T-helper 2 cell treated with Interferon-gamma antibody and Interleukin-4, amounts not matched to agents 5 μg/mL and 100 μg/mL, for 36 hours (primary cell): Measurements from ENCODE around the gene CPLANE2.
"Not testable (repeated sequence)": the region's sequence is repeated elsewhere in the genome, so short reads cannot be mapped to it uniquely, and the experiment has no call there.

ENCODE experiments used
- DNase-seq: peaks from one replicate; pipeline ENCODE4 v3.0.0; 2021; ENCODE audit warnings: low spot score
- H3K27ac Mint-ChIP-seq: one replicate; pipeline ENCODE4 v1.8.0; 2021; ENCODE audit warnings: mild to moderate bottlenecking, mixed read lengths
- H3K27me3 Mint-ChIP-seq: one replicate; pipeline ENCODE4 v1.8.0; 2021; ENCODE audit warnings: low read depth, mixed read lengths
- H3K36me3 Mint-ChIP-seq: one replicate; pipeline ENCODE4 v1.8.0; 2021; ENCODE audit warnings: low read depth, mixed read lengths
- H3K4me1 Mint-ChIP-seq: one replicate; pipeline ENCODE4 v1.8.0; 2021; ENCODE audit warnings: low read depth, mixed read lengths
- H3K4me3 Mint-ChIP-seq: one replicate; pipeline ENCODE4 v1.8.0; 2022; ENCODE audit warnings: mild to moderate bottlenecking, moderate library complexity, mixed read lengths
- H3K9me3 Mint-ChIP-seq: one replicate; pipeline ENCODE4 v1.8.0; 2021; ENCODE audit warnings: mixed read lengths

CPLANE2 gene

DNA sequence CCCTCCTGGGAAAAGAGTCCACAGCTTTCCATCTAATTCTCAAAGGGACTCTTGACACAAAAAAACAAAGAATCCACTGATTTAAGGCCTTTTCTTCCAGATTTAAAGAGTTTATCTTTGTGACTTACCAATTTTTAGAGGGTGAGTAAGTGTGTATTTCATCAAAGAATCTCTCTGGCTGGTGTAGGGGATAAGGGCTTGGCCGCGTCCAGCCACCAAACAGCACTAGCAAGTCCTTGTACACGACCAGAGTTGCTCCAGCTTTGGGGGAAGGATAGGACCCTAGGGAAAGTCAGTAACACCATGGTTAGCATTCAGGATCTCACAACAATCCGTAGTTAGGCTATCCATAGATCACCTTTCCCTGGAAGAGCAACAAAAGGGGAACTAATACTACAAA, 19.5 kb upstream of the CPLANE2 start:
- Mint-ChIP-seq H3K27ac (no peak overlapping the region), H3K36me3 (peaks cover 17% of the 10 kb centered on the region), H3K27me3 (no peaks in the 10 kb centered on the region), H3K4me3 (no peak overlapping the region), H3K9me3 (no peaks in the 10 kb centered on the region), H3K4me1 (peaks cover 8% of the 10 kb centered on the region)
- no peak for DNase-seq

GRCh38 chr1:16254263-16254928, 17.4 kb upstream of the CPLANE2 start:
- H3K9me3 Mint-ChIP-seq = no peaks in the 10 kb centered on the region
- H3K36me3 Mint-ChIP-seq = peaks cover 30% of the 10 kb centered on the region
- peaks cover 12% of the 10 kb centered on the region for H3K4me1 Mint-ChIP-seq
- H3K27ac Mint-ChIP-seq = no peak overlapping the region
- H3K4me3 Mint-ChIP-seq = no peak overlapping the region
- H3K27me3 Mint-ChIP-seq = no peaks in the 10 kb centered on the region
- no peak for DNase-seq

GRCh38 chr1:16253332-16253922, 16.4 kb upstream of the CPLANE2 start:
- H3K9me3 Mint-ChIP-seq = no peaks in the 10 kb centered on the region
- H3K27ac Mint-ChIP-seq = no peak overlapping the region
- H3K4me3 Mint-ChIP-seq = no peak overlapping the region
- peaks cover 32% of the 10 kb centered on the region for H3K36me3 Mint-ChIP-seq
- peaks cover 10% of the 10 kb centered on the region for H3K4me1 Mint-ChIP-seq
- no peaks in the 10 kb centered on the region for H3K27me3 Mint-ChIP-seq
- no peak for DNase-seq

DNA sequence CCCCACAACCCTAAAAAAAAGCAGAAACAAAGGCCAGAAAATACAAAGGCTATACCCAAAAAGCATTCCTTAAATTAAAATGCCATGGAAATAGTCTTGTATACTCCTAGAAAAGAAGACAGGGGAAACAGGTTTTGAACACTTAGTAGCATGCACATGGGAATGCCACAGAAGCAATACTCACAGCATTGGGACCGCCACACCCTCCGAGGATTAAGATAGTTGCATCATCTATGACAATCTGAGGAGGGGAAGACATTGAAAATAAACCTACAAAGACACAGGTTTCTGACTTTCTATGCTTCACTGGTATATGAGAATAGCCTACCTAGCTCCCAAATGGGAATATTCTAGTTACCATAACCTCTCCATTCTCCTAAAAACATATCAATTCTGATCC, 15.9 kb upstream of the CPLANE2 start:
- Mint-ChIP-seq H3K27me3 (no peaks in the 10 kb centered on the region), H3K36me3 (peaks cover 32% of the 10 kb centered on the region), H3K9me3 (no peaks in the 10 kb centered on the region), H3K27ac (no peak overlapping the region), H3K4me3 (no peak overlapping the region), H3K4me1 (peaks cover 10% of the 10 kb centered on the region)
- DNase-seq = no peak

DNA sequence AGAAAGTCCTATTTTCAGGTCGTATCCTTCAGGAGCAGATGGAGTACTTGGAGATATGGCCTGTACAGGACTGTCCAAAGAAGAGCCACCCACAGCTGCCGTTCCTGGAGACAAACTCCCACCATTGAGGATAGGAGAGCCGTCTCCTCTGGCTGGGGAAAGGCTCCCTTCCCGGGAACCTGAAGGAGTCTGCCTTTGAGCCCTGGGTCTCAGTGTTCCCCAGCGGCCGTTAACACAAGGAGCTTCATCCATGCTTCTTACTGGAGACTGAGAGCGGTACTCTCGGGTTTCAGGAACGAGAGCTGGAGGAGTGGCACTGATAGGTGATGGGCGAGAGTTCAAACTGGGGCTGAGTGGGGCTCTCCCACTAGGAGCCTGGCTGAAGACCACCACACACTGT, 14.4 kb upstream of the CPLANE2 start:
- H3K4me1 Mint-ChIP-seq = peaks cover 10% of the 10 kb centered on the region
- H3K9me3 Mint-ChIP-seq = no peaks in the 10 kb centered on the region
- no peaks in the 10 kb centered on the region for H3K27me3 Mint-ChIP-seq
- no peak overlapping the region for H3K4me3 Mint-ChIP-seq
- H3K36me3 Mint-ChIP-seq = peaks cover 40% of the 10 kb centered on the region
- no peak for DNase-seq
- H3K27ac Mint-ChIP-seq = no peak overlapping the region

GRCh38 chr1:16250524-16251251, 13.7 kb upstream of the CPLANE2 start:
- Mint-ChIP-seq H3K4me1 (peaks cover 10% of the 10 kb centered on the region), H3K4me3 (no peak overlapping the region), H3K27ac (no peak overlapping the region), H3K9me3 (no peaks in the 10 kb centered on the region), H3K27me3 (no peaks in the 10 kb centered on the region), H3K36me3 (peaks cover 39% of the 10 kb centered on the region)
- DNase-seq = no peak

DNA sequence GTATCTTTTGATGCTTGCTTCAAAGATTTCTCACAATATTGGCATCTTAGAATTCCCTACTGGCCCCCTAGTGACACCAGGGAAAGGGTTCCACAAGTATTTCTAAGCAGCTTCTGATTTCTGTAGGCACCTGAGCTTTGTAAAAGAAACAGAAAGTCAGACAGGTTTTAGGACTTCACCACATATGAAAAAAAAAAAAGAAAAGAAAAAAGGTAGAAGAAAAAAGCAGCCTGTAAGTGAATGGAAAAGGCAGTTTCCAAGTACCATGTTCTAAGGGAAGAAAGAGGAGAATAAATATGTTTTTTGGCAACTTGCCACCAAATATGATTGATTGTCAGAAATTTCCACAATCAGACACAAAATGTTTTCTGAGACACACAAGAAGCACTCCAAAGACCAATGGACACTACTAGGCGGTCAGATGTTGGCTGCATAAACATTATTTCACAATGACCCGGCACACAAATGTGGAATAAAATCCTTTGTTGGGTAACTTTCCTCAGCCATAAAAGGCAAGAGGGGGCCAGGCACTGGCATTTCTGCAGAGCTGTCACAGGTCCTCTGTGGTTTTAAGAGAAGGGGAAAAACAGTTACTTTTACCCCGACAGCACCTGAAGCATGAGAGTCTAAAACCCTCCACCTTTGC, 12.7 kb upstream of the CPLANE2 start:
- no peak overlapping the region for H3K4me3 Mint-ChIP-seq
- no peak overlapping the region for H3K27ac Mint-ChIP-seq
- peaks cover 10% of the 10 kb centered on the region for H3K4me1 Mint-ChIP-seq
- no peaks in the 10 kb centered on the region for H3K27me3 Mint-ChIP-seq
- no peaks in the 10 kb centered on the region for H3K9me3 Mint-ChIP-seq
- peaks cover 39% of the 10 kb centered on the region for H3K36me3 Mint-ChIP-seq
- no peak for DNase-seq

- peaks cover 36% of the 10 kb centered on the region for H3K36me3 Mint-ChIP-seq
- H3K4me3 Mint-ChIP-seq = no peak overlapping the region
- H3K27ac Mint-ChIP-seq = no peak overlapping the region
- DNase-seq = no peak
- no peaks in the 10 kb centered on the region for H3K27me3 Mint-ChIP-seq
- H3K4me1 Mint-ChIP-seq = peaks cover 6% of the 10 kb centered on the region
- no peaks in the 10 kb centered on the region for H3K9me3 Mint-ChIP-seq
Observed at GRCh38 chr1:16248603-16249516, 11.9 kb upstream of the CPLANE2 start.

- Mint-ChIP-seq H3K36me3 (peaks cover 34% of the 10 kb centered on the region), H3K4me1 (peaks cover 6% of the 10 kb centered on the region), H3K9me3 (no peaks in the 10 kb centered on the region), H3K4me3 (no peak overlapping the region), H3K27ac (no peak overlapping the region), H3K27me3 (no peaks in the 10 kb centered on the region)
- DNase-seq = no peak
Observed at GRCh38 chr1:16248007-16248436, 11.0 kb upstream of the CPLANE2 start.

DNA sequence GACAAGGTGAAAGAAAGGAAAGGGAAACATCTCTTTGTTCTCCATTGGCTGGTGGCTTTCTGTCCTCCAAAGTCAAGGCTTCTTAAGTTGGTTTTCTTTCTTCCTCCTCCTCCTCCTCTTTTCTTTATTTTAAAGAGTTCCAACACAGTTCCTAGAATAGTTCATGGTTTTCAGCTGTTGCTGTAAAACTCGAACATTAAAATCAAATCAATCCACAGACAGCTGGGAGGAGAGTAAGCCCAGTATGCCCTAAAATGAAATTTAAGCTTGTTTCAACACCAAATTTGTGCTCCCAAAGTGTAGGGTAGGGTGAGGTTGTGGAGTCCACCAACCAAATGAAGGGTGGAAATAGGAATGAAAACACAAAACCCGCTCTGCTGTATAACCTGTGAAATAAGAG, 10.5 kb upstream of the CPLANE2 start:
- Mint-ChIP-seq H3K36me3 (peaks cover 32% of the 10 kb centered on the region), H3K27ac (no peak overlapping the region), H3K4me1 (peaks cover 6% of the 10 kb centered on the region), H3K4me3 (no peak overlapping the region), H3K9me3 (no peaks in the 10 kb centered on the region), H3K27me3 (no peaks in the 10 kb centered on the region)
- no peak for DNase-seq

DNA sequence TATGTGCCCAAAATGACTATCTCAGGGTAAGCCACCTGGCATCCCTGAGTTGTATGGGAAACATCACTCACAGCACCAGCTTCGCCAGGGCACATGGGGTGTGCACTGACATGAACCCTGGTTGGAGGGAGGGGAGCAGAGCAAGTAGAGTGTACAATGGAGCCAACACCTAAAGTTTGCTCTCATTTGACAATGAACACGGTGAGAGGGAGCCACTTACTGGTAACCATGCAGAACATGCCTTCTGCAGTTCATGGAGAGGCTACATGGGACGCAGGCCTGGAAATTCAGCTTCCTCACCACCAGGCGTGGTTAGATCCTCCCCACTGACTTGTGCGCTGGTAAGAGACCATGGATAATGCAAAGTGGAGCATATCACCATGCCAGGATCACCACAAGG, 10.0 kb upstream of the CPLANE2 start:
- DNase-seq = no peak
- peaks cover 28% of the 10 kb centered on the region for H3K36me3 Mint-ChIP-seq
- H3K4me1 Mint-ChIP-seq = peaks cover 6% of the 10 kb centered on the region
- no peak overlapping the region for H3K27ac Mint-ChIP-seq
- H3K4me3 Mint-ChIP-seq = no peak overlapping the region
- no peaks in the 10 kb centered on the region for H3K27me3 Mint-ChIP-seq
- no peaks in the 10 kb centered on the region for H3K9me3 Mint-ChIP-seq

DNA sequence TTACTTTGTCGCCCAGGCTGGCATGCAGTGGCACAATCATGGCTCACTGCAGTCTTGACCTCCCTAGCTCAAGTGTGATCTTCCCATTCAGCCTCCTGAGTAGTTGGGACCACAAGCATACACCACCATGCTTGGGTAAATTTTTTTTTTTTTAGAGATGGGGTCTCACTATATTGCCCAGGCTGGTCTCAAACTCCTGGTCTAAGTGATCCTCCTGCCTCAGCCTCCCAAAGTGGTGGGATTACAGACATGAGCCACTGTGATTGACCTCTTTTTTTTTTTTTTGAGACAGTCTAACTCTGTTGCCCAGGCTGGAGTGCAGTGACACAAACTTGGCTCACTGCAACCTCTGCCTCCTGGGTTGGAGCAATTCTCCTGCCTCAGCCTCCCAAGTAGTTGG, 9.3 kb upstream of the CPLANE2 start:
- H3K4me3 Mint-ChIP-seq, H3K27me3 Mint-ChIP-seq, H3K9me3 Mint-ChIP-seq, H3K27ac Mint-ChIP-seq, DNase-seq, H3K4me1 Mint-ChIP-seq: not testable (repeated sequence)
- peaks cover 22% of the 10 kb centered on the region for H3K36me3 Mint-ChIP-seq

DNA sequence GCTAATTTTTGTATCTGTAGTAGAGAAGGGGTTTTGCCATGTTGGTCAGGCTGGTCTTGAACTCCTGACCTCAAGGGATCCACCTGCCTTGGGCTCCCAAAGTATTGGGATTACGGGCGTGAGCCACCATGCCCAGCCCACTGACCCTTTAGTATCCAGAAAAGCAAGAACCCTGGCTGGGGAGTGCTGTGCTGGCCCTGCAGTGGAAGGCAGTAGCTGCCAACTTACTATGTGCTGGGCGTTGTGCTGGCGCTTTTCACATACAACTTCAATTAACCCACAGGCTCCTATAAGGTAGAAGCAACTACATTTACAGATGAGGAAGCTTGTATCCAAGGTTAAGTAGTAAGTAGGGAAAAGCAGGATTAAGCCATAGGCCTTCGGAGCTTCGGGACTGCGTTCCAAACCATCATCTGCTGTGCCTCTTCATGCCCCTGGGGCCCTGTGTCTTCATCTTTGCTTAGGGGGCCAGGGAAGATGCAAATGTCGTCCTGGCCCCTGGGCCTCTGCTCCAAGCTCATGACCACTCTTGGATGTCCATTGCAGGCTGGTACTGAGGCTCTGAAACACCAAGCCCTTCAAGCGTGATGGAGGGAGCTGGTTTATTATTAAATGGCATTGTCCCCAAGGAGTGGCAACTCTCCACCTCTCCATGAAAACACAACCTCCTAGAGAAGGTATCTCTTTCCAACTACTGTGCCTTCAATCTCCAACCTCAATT, 8.7 kb upstream of the CPLANE2 start:
- Mint-ChIP-seq H3K27ac (no peak overlapping the region), H3K4me3 (no peak overlapping the region), H3K4me1 (peaks cover 6% of the 10 kb centered on the region), H3K36me3 (peaks cover 18% of the 10 kb centered on the region), H3K9me3 (no peaks in the 10 kb centered on the region), H3K27me3 (no peaks in the 10 kb centered on the region)
- DNase-seq = no peak
